GM12878 (cell line): Measurements from ENCODE around the gene RAI14. TPM values are rescaled to one million over a fixed set of nuclear protein-coding genes. Genes with fewer than 3 reads are reported as not detected.

Experiments
- ATAC-seq: fragments of 200-7000 bp; cut with Tn5 transposase; 3 replicates; pipeline ENCODE4 v1.9.1; 2020; ENCODE audit warnings: mild to moderate bottlenecking, moderate library complexity
- BruUV-seq: library from RNA; stranded (reverse); fragments of 400-500 nt; replicated peaks from 2 replicates; lab custom pipeline; 2021; lab: Mats Ljungman, UMichigan
- CTCF ChIA-PET: fragments of 300-600 bp; sonication (Branson Sonifier 250); formaldehyde crosslinking; extraction: SDS; loops from one replicate; lab custom pipeline; 2021; ENCODE audit warnings: inconsistent platforms; lab: Yijun Ruan, JAX
- POLR2A ChIA-PET: fragments of 350-600 bp; formaldehyde crosslinking; extraction: SDS; loops from one replicate; lab custom pipeline; 2021; ENCODE audit warnings: inconsistent platforms; lab: Charles Lee
- RAD21 ChIA-PET: fragments of 300-600 bp; sonication (Branson Sonifier 250); formaldehyde crosslinking; loops from one replicate; lab custom pipeline; 2023; ENCODE audit warnings: antibody characterized with exemption; ENCODE audit not compliant: unreplicated experiment; lab: Charles Lee
- SMC1A ChIA-PET: fragments of 300-600 bp; sonication (Branson Sonifier 250); formaldehyde crosslinking; loops from one replicate; lab custom pipeline; 2023; ENCODE audit not compliant: unreplicated experiment, uncharacterized antibody; lab: Charles Lee
- DNase-seq: peaks from one replicate; pipeline ENCODE4 v3.0.0-alpha.2; 2011; ENCODE audit warnings: low read depth, low spot score
- FAIRE-seq: peaks from 3 replicates; lab custom pipeline; 2011; peaks lifted over from hg19 to GRCh38; lab: Jason Lieb, UNC
- H2AFZ ChIP-seq: 2 replicates; pipeline ENCODE4 v1.6.0; 2011; ENCODE audit warnings: low read depth, low read length, control low read depth; ENCODE audit not compliant: control insufficient read depth
- H3K27ac ChIP-seq: 2 replicates; pipeline ENCODE4 v1.5.1; 2011; ENCODE audit warnings: control low read depth; ENCODE audit not compliant: control insufficient read depth, insufficient read depth
- H3K27me3 ChIP-seq, 2 experiments: replicated peaks in 1 of 2; 2 replicates each; pipeline versions ENCODE4 v1.6.0 to v1.6.1; 2011; ENCODE audit warnings: low read length in 1 of 2; ENCODE audit not compliant: control insufficient read depth in 2 of 2, insufficient read depth in 2 of 2
- H3K36me3 ChIP-seq, 2 experiments: 2 replicates each; pipeline ENCODE4 v1.5.1; 2011; ENCODE audit warnings: low read length in 1 of 2; ENCODE audit not compliant: control insufficient read depth in 2 of 2, insufficient read depth in 2 of 2
- H3K4me1 ChIP-seq: 2 replicates; pipeline ENCODE4 v1.6.1; 2011; ENCODE audit warnings: mild to moderate bottlenecking, low read length, moderate library complexity, mixed read lengths; ENCODE audit not compliant: control insufficient read depth, insufficient read depth
- H3K4me2 ChIP-seq: 2 replicates; pipeline ENCODE4 v1.6.0; 2011; ENCODE audit warnings: control low read depth; ENCODE audit not compliant: control insufficient read depth, insufficient read depth
- H3K4me3 ChIP-seq: fragments of 200-600 bp; sonication (generic); 2 replicates; pipeline ENCODE4 v1.5.1; 2016
- H3K79me2 ChIP-seq: 2 replicates; pipeline ENCODE4 v1.6.0; 2011; ENCODE audit warnings: low read length; ENCODE audit not compliant: control insufficient read depth, insufficient read depth
- H3K9ac ChIP-seq: 2 replicates; pipeline ENCODE4 v1.8.0; 2011; ENCODE audit warnings: low read length, control low read depth, mixed read lengths; ENCODE audit not compliant: control insufficient read depth, insufficient read depth
- H3K9me3 ChIP-seq: replicated peaks from 3 replicates; pipeline ENCODE4 v1.5.1; 2011; ENCODE audit warnings: mild to moderate bottlenecking, low read length; ENCODE audit not compliant: control insufficient read depth, insufficient read depth
- H4K20me1 ChIP-seq: 2 replicates; pipeline ENCODE4 v1.6.0; 2011; ENCODE audit not compliant: control insufficient read depth, insufficient read depth
- ASH2L ChIP-seq: fragments of 300-600, 200-600 bp; sonication (generic); IDR thresholded peaks from 2 replicates; pipeline ENCODE4 v1.6.1; 2017; ENCODE audit warnings: low read depth, mild to moderate bottlenecking, borderline replicate concordance
- ESRRA ChIP-seq: IDR thresholded peaks from 2 replicates; pipeline ENCODE4 v1.6.1; 2012; ENCODE audit warnings: mild to moderate bottlenecking, low read length, improper control_type of control experiment
- MEF2A ChIP-seq: IDR thresholded peaks from 2 replicates; pipeline ENCODE4 v1.6.1; 2011; ENCODE audit warnings: low read depth, mild to moderate bottlenecking, low read length, moderate library complexity; ENCODE audit not compliant: insufficient read depth
- MLLT1 ChIP-seq: fragments of 450-650 bp; IDR thresholded peaks from 2 replicates; pipeline ENCODE4 v1.6.1; 2016; ENCODE audit warnings: mild to moderate bottlenecking
- PKNOX1 ChIP-seq: fragments of 450-650 bp; IDR thresholded peaks from 2 replicates; pipeline ENCODE4 v1.6.1; 2016; ENCODE audit warnings: mild to moderate bottlenecking
- POLR2AphosphoS5 ChIP-seq: IDR thresholded peaks from 2 replicates; pipeline ENCODE4 v1.6.1; 2011; ENCODE audit warnings: mild to moderate bottlenecking, low read length, inconsistent platforms
- RELA ChIP-seq: fragments of 450-650 bp; IDR thresholded peaks from 2 replicates; pipeline ENCODE4 v1.8.0; 2014; ENCODE audit warnings: borderline replicate concordance; ENCODE audit not compliant: partially characterized antibody
- TBL1XR1 ChIP-seq: IDR thresholded peaks from 2 replicates; pipeline ENCODE4 v1.6.1; 2012; ENCODE audit warnings: low read depth, low read length, improper control_type of control experiment
- in situ Hi-C: fragments of 300-500 bp; cut with MboI; formaldehyde crosslinking; loops from 9 replicates; pipeline ENCODE4 v1.14.3; 2018; ENCODE audit warnings: mixed read lengths
- intact Hi-C: fragments of 100-400 bp; cut with micrococcal nuclease; formaldehyde crosslinking; loops from one replicate; pipeline ENCODE4 v1.14.2; 2022; ENCODE audit not compliant: unreplicated experiment
- polyA plus RNA-seq, 11 experiments: library from polyadenylated mRNA; depleted of rRNA in 4 of 11; unstranded in 6 of 11; stranded (reverse) in 5 of 11; fragments of >200 nt; fragmentation: Nextera tagmentation in 4 of 11; fragmentation: Illumina TruSeq in 1 of 11; extraction: Ambion mirVana in 4 of 11; extraction: Trizol in 1 of 11; gene quantifications; 1 replicate in 1 of 11; 2 replicates in 10 of 11; pipeline versions ENCODE4 v1.2.1 to v1.2.3, GENCODE V29; 2011 to 2016; ENCODE audit warnings: inconsistent platforms in 2 of 11, missing spikeins in 2 of 11, low read depth in 1 of 11
- total RNA-seq, 4 experiments: library from RNA; depleted of rRNA in 3 of 4; stranded (reverse); fragments of >200 nt in 3 of 4; fragmentation: Illumina TruSeq in 1 of 4; extraction: Trizol in 1 of 4; gene quantifications; 2 replicates each; pipeline versions ENCODE4 v1.2.1 to v1.2.3, GENCODE V29; 2013 to 2021

RAI14 gene
- total and polyA plus RNA-seq, 10 of the 15 experiments (the other 5 are each of a cell fraction or from before 2014, with no cell fraction given), result 0.18 to 4.6 (median 1.9) TPM

- Histone ChIP-seq H3K27ac (no peak overlapping the region), H4K20me1 (no peaks in the 10 kb centered on the region), H3K9me3 (no peaks in the 10 kb centered on the region), H3K27me3 (peaks cover 9 to 14% of the 10 kb centered on the region in 2 experiments), H3K4me1 (no peaks in the 10 kb centered on the region), H2AFZ (no peak overlapping the region), H3K4me3 (no peak overlapping the region), H3K36me3 (no peaks in the 10 kb centered on the region), H3K4me2 (no peak overlapping the region), H3K9ac (no peak overlapping the region), H3K79me2 (no peaks in the 10 kb centered on the region)
- in situ Hi-C loops, result no loop called here
- intact Hi-C loops, result no loop called here
- ChIA-PET CTCF (no interaction called here), SMC1A (no interaction called here), POLR2A (no interaction called here), RAD21 (no interaction called here)
- no TSS peak for BruUV-seq
- FAIRE-seq (no peak), DNase-seq (no peak), ATAC-seq (no peak)
- TF ChIP-seq PKNOX1 (no peak), ESRRA (no peak), RELA (no peak), MEF2A (no peak), MLLT1 (no peak), ASH2L (no peak), POLR2AphosphoS5 (no peak), TBL1XR1 (no peak)
Measured at GRCh38 chr5:34652914-34653313, 3.2 kb upstream of the RAI14 start.
